IMR-90 (cell line): ENCODE results near the gene ERC2. TPM values are rescaled to one million over a fixed set of nuclear protein-coding genes. Genes with fewer than 3 reads are reported as not detected.

Experiments used
- ATAC-seq: fragments of 200-7000 bp; cut with Tn5 transposase; 2 replicates; pipeline ENCODE4 v1.9.1; 2020; ENCODE audit warnings: low read depth, mild to moderate bottlenecking, moderate library complexity
- BruUV-seq: library from RNA; stranded (reverse); fragments of 400-500 nt; replicated peaks from 2 replicates; lab custom pipeline; 2021; lab: Mats Ljungman, UMichigan
- CTCF ChIA-PET: fragments of 300-600 bp; formaldehyde crosslinking; extraction: SDS; loops from one replicate; lab custom pipeline; 2021; ENCODE audit warnings: antibody characterized with exemption; lab: Yijun Ruan, JAX
- POLR2A ChIA-PET: fragments of 300-600 bp; sonication (Branson Sonifier 250); formaldehyde crosslinking; loops from one replicate; lab custom pipeline; 2022; ENCODE audit warnings: antibody characterized with exemption; ENCODE audit not compliant: unreplicated experiment; lab: Charles Lee
- DNase-seq: peaks from one replicate; pipeline ENCODE4 v3.0.0; 2013
- H2AFZ ChIP-seq: replicated peaks from 2 replicates; pipeline ENCODE3; 2013; ENCODE audit warnings: low read length, mild to moderate bottlenecking; ENCODE audit not compliant: poor library complexity
- H2AK5ac ChIP-seq: 2 replicates; pipeline ENCODE4 v1.6.1; 2013; ENCODE audit warnings: low read depth, low read length, inconsistent platforms
- H2AK9ac ChIP-seq: replicated peaks from 2 replicates; pipeline ENCODE3; 2013; ENCODE audit warnings: mild to moderate bottlenecking, low read depth, low read length, moderate library complexity; ENCODE audit not compliant: poor library complexity
- H2BK120ac ChIP-seq: 2 replicates; pipeline ENCODE4 v1.6.1; 2013; ENCODE audit warnings: low read depth, low read length, inconsistent platforms
- H2BK15ac ChIP-seq: 3 replicates; pipeline ENCODE4 v1.6.1; 2013; ENCODE audit warnings: low read depth, low read length, inconsistent platforms
- H2BK20ac ChIP-seq: 2 replicates; pipeline ENCODE4 v1.6.1; 2013; ENCODE audit warnings: low read depth, mild to moderate bottlenecking, inconsistent platforms, low read length, moderate library complexity
- H2BK5ac ChIP-seq: 2 replicates; pipeline ENCODE4 v1.6.1; 2013; ENCODE audit warnings: mild to moderate bottlenecking, low read depth, low read length, inconsistent platforms; ENCODE audit not compliant: poor library complexity, severe bottlenecking
- H3K14ac ChIP-seq: replicated peaks from 2 replicates; pipeline ENCODE4 v1.6.1; 2013; ENCODE audit warnings: low read depth, low read length, inconsistent platforms
- H3K18ac ChIP-seq: 2 replicates; pipeline ENCODE4 v1.6.1; 2013; ENCODE audit warnings: low read depth, low read length, control low read depth
- H3K23ac ChIP-seq: 2 replicates; pipeline ENCODE4 v1.6.1; 2013; ENCODE audit warnings: low read depth, low read length, inconsistent platforms
- H3K27ac ChIP-seq: 2 replicates; pipeline ENCODE4 v1.5.1; 2013; ENCODE audit warnings: mild to moderate bottlenecking, control low read depth, low read length; ENCODE audit not compliant: insufficient read depth
- H3K27me3 ChIP-seq: 2 replicates; pipeline ENCODE4 v1.6.1; 2013; ENCODE audit warnings: low read length; ENCODE audit not compliant: control insufficient read depth, insufficient read depth
- H3K36me3 ChIP-seq: 2 replicates; pipeline ENCODE4 v1.6.1; 2013; ENCODE audit warnings: low read length, mixed read lengths; ENCODE audit not compliant: control insufficient read depth, insufficient read depth
- H3K4ac ChIP-seq: 2 replicates; pipeline ENCODE4 v1.6.1; 2013; ENCODE audit warnings: low read depth, low read length, inconsistent platforms
- H3K4me1 ChIP-seq: 2 replicates; pipeline ENCODE4 v1.6.1; 2013; ENCODE audit warnings: low read length, mixed read lengths; ENCODE audit not compliant: control insufficient read depth, insufficient read depth
- H3K4me2 ChIP-seq: 2 replicates; pipeline ENCODE4 v1.6.1; 2013; ENCODE audit warnings: low read depth, mild to moderate bottlenecking, control low read depth, low read length, moderate library complexity
- H3K4me3 ChIP-seq: 2 replicates; pipeline ENCODE4 v1.5.1; 2013; ENCODE audit warnings: low read depth, mild to moderate bottlenecking, control low read depth, low read length, moderate library complexity; ENCODE audit not compliant: insufficient read depth
- H3K56ac ChIP-seq: 2 replicates; pipeline ENCODE4 v1.6.1; 2013; ENCODE audit warnings: low read length, inconsistent platforms; ENCODE audit not compliant: insufficient read depth; ENCODE audit errors: extremely low read depth
- H3K79me1 ChIP-seq, 2 experiments: 2 replicates each; pipeline ENCODE4 v1.6.1; 2013; ENCODE audit warnings: low read length in 2 of 2, inconsistent platforms in 1 of 2, low read depth in 1 of 2
- H3K9ac ChIP-seq: 2 replicates; pipeline ENCODE4 v1.6.1; 2013; ENCODE audit warnings: low read depth, low read length, control low read depth
- H3K9me1 ChIP-seq: 2 replicates; pipeline ENCODE4 v1.6.1; 2013; ENCODE audit warnings: low read length, inconsistent platforms; ENCODE audit not compliant: insufficient read depth
- H3K9me3 ChIP-seq: 2 replicates; pipeline ENCODE4 v1.6.1; 2013; ENCODE audit warnings: low read length; ENCODE audit not compliant: control insufficient read depth, insufficient read depth
- H4K20me1 ChIP-seq: 2 replicates; pipeline ENCODE4 v1.6.1; 2013; ENCODE audit warnings: low read length, inconsistent platforms; ENCODE audit not compliant: insufficient read depth
- H4K5ac ChIP-seq: 2 replicates; pipeline ENCODE4 v1.6.1; 2013; ENCODE audit warnings: mild to moderate bottlenecking, low read depth, low read length, control low read depth
- H4K8ac ChIP-seq, 2 experiments: 2 replicates each; pipeline ENCODE4 v1.6.1; 2013; ENCODE audit warnings: low read depth in 2 of 2, low read length in 2 of 2, control low read depth in 1 of 2, inconsistent platforms in 1 of 2
- H4K91ac ChIP-seq: 2 replicates; pipeline ENCODE4 v1.6.1; 2013; ENCODE audit warnings: low read depth, low read length, inconsistent platforms; ENCODE audit not compliant: insufficient read depth
- BHLHE40 ChIP-seq: fragments of 150-350 bp; IDR thresholded peaks from 2 replicates; pipeline ENCODE4 v1.6.1; 2016; ENCODE audit warnings: mild to moderate bottlenecking, low read depth, low read length
- CEBPB ChIP-seq: IDR thresholded peaks from 2 replicates; pipeline ENCODE4 v1.6.1; 2012; ENCODE audit warnings: low read depth, low read length, improper control_type of control experiment
- FOS ChIP-seq: fragments of 150-350 bp; IDR thresholded peaks from 2 replicates; pipeline ENCODE4 v1.6.1; 2016; ENCODE audit warnings: low read depth, low read length
- MAFK ChIP-seq: IDR thresholded peaks from 2 replicates; pipeline ENCODE4 v1.6.1; 2012; ENCODE audit warnings: low read depth, low read length, improper control_type of control experiment
- MAZ ChIP-seq: IDR thresholded peaks from 2 replicates; pipeline ENCODE4 v1.6.1; 2012; ENCODE audit warnings: low read depth, mild to moderate bottlenecking, low read length, improper control_type of control experiment, moderate library complexity, borderline replicate concordance
- MXI1 ChIP-seq: IDR thresholded peaks from 2 replicates; pipeline ENCODE4 v1.6.1; 2012; ENCODE audit warnings: low read depth, mild to moderate bottlenecking, low read length, moderate library complexity, borderline replicate concordance
- NFE2L2 ChIP-seq: fragments of 150-350 bp; IDR thresholded peaks from 2 replicates; pipeline ENCODE4 v1.6.1; 2016; ENCODE audit warnings: low read depth, mild to moderate bottlenecking, low read length
- POLR2A ChIP-seq: IDR thresholded peaks from 2 replicates; pipeline ENCODE4 v1.6.1; 2012; ENCODE audit warnings: mild to moderate bottlenecking, low read depth, low read length
- RAD21 ChIP-seq: IDR thresholded peaks from 2 replicates; pipeline ENCODE4 v1.6.1; 2012; ENCODE audit warnings: low read length, improper control_type of control experiment
- RCOR1 ChIP-seq: IDR thresholded peaks from 2 replicates; pipeline ENCODE4 v1.6.1; 2012; ENCODE audit warnings: mild to moderate bottlenecking, low read length, improper control_type of control experiment; ENCODE audit not compliant: insufficient replicate concordance
- SMC3 ChIP-seq: fragments of 150-350 bp; IDR thresholded peaks from 2 replicates; pipeline ENCODE4 v1.6.1; 2016; ENCODE audit warnings: low read depth, mild to moderate bottlenecking, antibody characterized with exemption, low read length, moderate library complexity
- WGBS, 2 experiments: methylation state at CpG; one replicate each; pipeline versions ENCODE4 v1.1.5 to v1.1.7; 2013; ENCODE audit warnings: missing lambda C conversion rate in 2 of 2; ENCODE audit not compliant: insufficient read length in 1 of 2; ENCODE audit errors: extremely low coverage in 2 of 2; 5-methylcytosine and 5-hydroxymethylcytosine counted together
- dilution Hi-C: fragments of 300-500 bp; cut with HindIII; formaldehyde crosslinking; loops from one replicate; pipeline ENCODE4 v1.14.3; 2018; ENCODE audit warnings: low sequenced_read_pairs; ENCODE audit not compliant: unreplicated experiment
- in situ Hi-C: fragments of 300-500 bp; cut with MboI; formaldehyde crosslinking; loops from 3 replicates; pipeline ENCODE4 v1.14.3; 2019; ENCODE audit warnings: low sequenced_read_pairs, inconsistent platforms, mixed read lengths
- intact Hi-C: fragments of 100-400 bp; cut with micrococcal nuclease; formaldehyde crosslinking; loops from 2 replicates; pipeline ENCODE4 v1.10.0; 2022
- polyA plus RNA-seq, 3 experiments: library from polyadenylated mRNA; depleted of rRNA; stranded (reverse); fragments of >200 nt; gene quantifications; 2 replicates each; pipeline ENCODE4 v1.2.3, GENCODE V29; 2012; ENCODE audit warnings: low replicate concordance in 1 of 3
- total RNA-seq: library from RNA; depleted of rRNA; stranded (reverse); fragments of >200 nt; gene quantifications from 2 replicates; pipeline ENCODE4 v1.2.3, GENCODE V29; 2012
- TF ChIP-seq, protein P1 (sequence below): conservative IDR thresholded peaks from 2 replicates; pipeline ENCODE4 v1.5.1; 2012; ENCODE audit warnings: mild to moderate bottlenecking, low read depth, low read length, improper control_type of control experiment

Gene ERC2
- total and polyA plus RNA-seq, 2 of the 4 experiments (the other 2 are of a cell fraction), result 0.17 to 0.18 TPM

DNA sequence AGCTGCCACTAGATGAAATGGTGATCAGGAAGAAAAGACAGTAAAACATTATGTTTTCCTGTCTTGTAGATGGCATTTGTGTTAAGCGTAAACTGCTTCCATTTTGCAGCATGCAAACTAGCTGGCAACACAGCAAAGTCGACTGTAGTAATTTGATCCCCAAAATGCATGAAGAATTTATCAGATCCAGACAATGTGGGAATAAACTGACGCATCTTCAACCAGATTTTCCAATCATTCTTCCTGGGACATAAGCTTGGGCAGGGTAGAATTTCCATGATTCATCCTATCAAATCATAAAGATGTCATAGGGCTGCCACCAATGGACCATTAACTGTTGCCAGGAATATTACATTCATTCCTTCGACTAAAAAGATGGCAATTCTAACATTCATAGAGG is 260.3 kb downstream of the ERC2 start:
- Histone ChIP-seq H3K4me3 (no peak overlapping the region), H4K5ac (no peak overlapping the region), H4K91ac (no peak overlapping the region), H3K79me1 (no peaks in the 10 kb centered on the region), H3K14ac (no peak overlapping the region), H3K27me3 (no peaks in the 10 kb centered on the region), H3K56ac (no peak overlapping the region), H3K9me1 (no peaks in the 10 kb centered on the region), H2AK9ac (no peak overlapping the region), H3K18ac (no peak overlapping the region), H2BK5ac (no peak overlapping the region), H2BK20ac (no peak overlapping the region), H3K9me3 (no peaks in the 10 kb centered on the region), H3K4ac (no peak overlapping the region), H2AK5ac (no peak overlapping the region), H3K4me2 (no peak overlapping the region), H3K4me1 (no peaks in the 10 kb centered on the region), H4K8ac (no peak overlapping the region), H3K27ac (no peak overlapping the region), H2BK120ac (no peak overlapping the region), H2AFZ (no peak overlapping the region), H4K20me1 (no peaks in the 10 kb centered on the region), H3K9ac (no peak overlapping the region), H3K36me3 (no peaks in the 10 kb centered on the region), H3K23ac (no peak overlapping the region), H2BK15ac (no peak overlapping the region)
- ChIA-PET POLR2A (no interaction called here), CTCF (no interaction called here)
- DNase-seq (no peak), ATAC-seq (no peak)
- no CpG with 5 or more reads among the region's 4 CpGs for WGBS, 2 experiments
- in situ Hi-C loops (no loop called here), intact Hi-C loops (no loop called here), dilution Hi-C loops (no loop called here)
- TF ChIP-seq CEBPB, result no peak
- TF ChIP-seq POLR2A, result no peak
- TF ChIP-seq BHLHE40, result no peak
- TF ChIP-seq, protein P1, sequence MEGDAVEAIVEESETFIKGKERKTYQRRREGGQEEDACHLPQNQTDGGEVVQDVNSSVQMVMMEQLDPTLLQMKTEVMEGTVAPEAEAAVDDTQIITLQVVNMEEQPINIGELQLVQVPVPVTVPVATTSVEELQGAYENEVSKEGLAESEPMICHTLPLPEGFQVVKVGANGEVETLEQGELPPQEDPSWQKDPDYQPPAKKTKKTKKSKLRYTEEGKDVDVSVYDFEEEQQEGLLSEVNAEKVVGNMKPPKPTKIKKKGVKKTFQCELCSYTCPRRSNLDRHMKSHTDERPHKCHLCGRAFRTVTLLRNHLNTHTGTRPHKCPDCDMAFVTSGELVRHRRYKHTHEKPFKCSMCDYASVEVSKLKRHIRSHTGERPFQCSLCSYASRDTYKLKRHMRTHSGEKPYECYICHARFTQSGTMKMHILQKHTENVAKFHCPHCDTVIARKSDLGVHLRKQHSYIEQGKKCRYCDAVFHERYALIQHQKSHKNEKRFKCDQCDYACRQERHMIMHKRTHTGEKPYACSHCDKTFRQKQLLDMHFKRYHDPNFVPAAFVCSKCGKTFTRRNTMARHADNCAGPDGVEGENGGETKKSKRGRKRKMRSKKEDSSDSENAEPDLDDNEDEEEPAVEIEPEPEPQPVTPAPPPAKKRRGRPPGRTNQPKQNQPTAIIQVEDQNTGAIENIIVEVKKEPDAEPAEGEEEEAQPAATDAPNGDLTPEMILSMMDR, result no peak
- no peak for TF ChIP-seq MXI1
- TF ChIP-seq RCOR1, result no peak
- no peak for TF ChIP-seq FOS
- no peak for TF ChIP-seq RAD21
- TF ChIP-seq MAZ, result no peak
- no peak for TF ChIP-seq SMC3
- no peak for TF ChIP-seq MAFK
- TF ChIP-seq NFE2L2, result no peak
- no TSS peak for BruUV-seq
